Measurements from ENCODE around the gene ACAP3. TPM values are rescaled to one million over a fixed set of nuclear protein-coding genes. Genes with fewer than 3 reads are reported as not detected.
A peak's percentile ranks its signal among the peaks of the same experiment; 100 is the strongest.
"Not testable (repeated sequence)": the region's sequence is repeated elsewhere in the genome, so short reads cannot be mapped to it uniquely, and the experiment has no call there.

The ACAP3 gene
- total and polyA plus RNA-seq, 4 donors = 18.7 to 62.8 (median 37.8) TPM

DNA sequence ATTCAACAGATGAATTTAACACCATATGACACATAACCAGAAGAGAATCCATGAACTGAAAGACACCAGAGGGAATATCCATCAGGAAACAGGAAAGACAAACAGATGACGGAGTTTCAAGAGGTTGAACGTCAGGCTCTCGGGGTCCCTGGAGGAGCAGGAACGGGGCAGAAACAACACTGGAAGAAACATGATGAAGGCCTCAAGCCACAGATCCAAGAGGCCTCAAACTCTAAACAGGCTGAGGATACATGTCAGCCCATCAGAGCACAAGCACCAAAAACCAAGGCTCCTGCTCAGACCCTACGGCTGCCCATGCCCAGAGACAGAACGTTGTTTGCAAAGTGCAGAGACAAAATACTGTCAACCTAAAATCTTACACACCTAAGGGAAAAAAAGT, 9.7 kb upstream of the ACAP3 start:
- DNase-seq (no peak), ATAC-seq (ENCODE audit: insufficient read depth, low FRiP score) (no peak)
- Histone ChIP-seq H3K9me3 (ENCODE audit: control insufficient read depth in 4 of 4, insufficient read depth in 3 of 4, low read length in 3 of 4) (no peaks in the 10 kb centered on the region), H3K9ac (ENCODE audit: insufficient read depth in 1 of 2, low read length in 2 of 2) (no peak overlapping the region), H3K4me3 (no peak overlapping the region), H3K36me3 (ENCODE audit: control insufficient read depth in 4 of 4, insufficient read depth in 4 of 4, low read length in 4 of 4) (peaks cover 0 to 60% (median 19%) of the 10 kb centered on the region in 4 donors), H3K27me3 (ENCODE audit: control insufficient read depth in 3 of 3, insufficient read depth in 3 of 3, low read length in 2 of 3) (no peaks in the 10 kb centered on the region), H3K27ac (ENCODE audit: low read depth in 1 of 2, low read length in 1 of 2) (peak overlapping the region in 1 of 2 donors; percentile 35), H3K4me1 (ENCODE audit: control insufficient read depth in 5 of 5, insufficient read depth in 5 of 5, low read length in 5 of 5) (peaks cover 0 to 4% (median 0%) of the 10 kb centered on the region in 5 donors)
- 87 to 94% methylated on average over 6 of the region's 6 CpGs for WGBS, 2 donors
- no peak for TF ChIP-seq CTCF (IDR thresholded peaks at IDR 0.05; ENCODE audit: control extremely low read depth, extremely low read depth)

DNA sequence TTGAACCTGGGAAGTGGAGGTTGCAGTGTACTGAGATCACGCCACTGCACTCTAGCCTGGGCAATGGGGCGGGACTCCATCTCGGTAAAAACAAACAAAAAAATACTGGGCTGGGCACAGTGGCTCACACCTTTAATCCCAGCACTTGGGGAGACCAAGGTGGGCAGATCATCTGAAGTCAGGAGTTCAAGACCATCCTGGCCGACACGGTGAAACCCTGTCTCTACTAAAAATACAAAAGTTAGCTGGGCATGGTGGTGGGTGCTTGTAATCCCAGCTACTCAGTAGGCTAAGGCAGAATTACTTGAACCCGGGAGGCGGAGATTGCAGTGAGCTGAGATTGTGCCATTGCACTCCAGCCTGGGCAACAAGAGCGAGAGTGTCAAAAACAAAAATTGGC, 8.5 kb upstream of the ACAP3 start:
- H3K36me3 ChIP-seq (ENCODE audit: control insufficient read depth in 4 of 4, insufficient read depth in 4 of 4, low read length in 4 of 4) = peaks cover 0 to 65% (median 23%) of the 10 kb centered on the region in 4 donors
- not testable (repeated sequence) for H3K4me1 ChIP-seq (ENCODE audit: control insufficient read depth in 5 of 5, insufficient read depth in 5 of 5, low read length in 5 of 5); DNase-seq; ATAC-seq (ENCODE audit: insufficient read depth, low FRiP score); H3K4me3 ChIP-seq; H3K27me3 ChIP-seq (ENCODE audit: control insufficient read depth in 3 of 3, insufficient read depth in 3 of 3, low read length in 2 of 3); H3K9me3 ChIP-seq (ENCODE audit: control insufficient read depth in 4 of 4, insufficient read depth in 3 of 4, low read length in 3 of 4); H3K9ac ChIP-seq (ENCODE audit: insufficient read depth in 1 of 2, low read length in 2 of 2); H3K27ac ChIP-seq (ENCODE audit: low read depth in 1 of 2, low read length in 1 of 2)
- 93 to 97% methylated on average over 8 of the region's 8 CpGs for WGBS, 2 donors

DNA sequence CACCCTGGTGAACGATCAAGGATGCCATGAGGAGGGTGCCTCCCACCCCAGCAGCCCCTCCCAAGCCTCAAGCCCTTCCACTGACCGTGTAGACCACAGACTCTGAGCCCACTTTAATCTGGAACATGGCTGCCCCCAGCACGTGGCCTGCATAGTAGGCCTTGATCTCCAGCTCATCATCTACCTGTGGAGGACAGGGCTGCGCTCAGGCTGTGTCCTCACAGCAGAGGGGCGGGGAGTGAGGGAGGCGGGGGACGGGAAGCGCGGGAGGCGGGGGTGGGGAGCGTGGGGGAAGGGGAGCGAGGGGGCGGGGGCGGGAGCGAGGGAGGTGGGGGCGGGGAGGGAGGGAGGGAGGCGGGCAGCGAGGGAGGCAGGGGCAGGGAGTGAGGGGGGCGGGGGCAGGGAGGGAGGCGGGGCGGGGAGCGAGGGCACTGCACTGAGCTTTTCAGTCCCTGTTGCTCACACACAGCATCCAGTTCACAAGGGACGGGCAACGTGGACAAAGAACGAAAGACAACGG, 7.8 kb upstream of the ACAP3 start:
- H3K4me1 ChIP-seq (ENCODE audit: control insufficient read depth in 5 of 5, insufficient read depth in 5 of 5, low read length in 5 of 5) = no peaks in the 10 kb centered on the region
- no peak overlapping the region for H3K9ac ChIP-seq (ENCODE audit: insufficient read depth in 1 of 2, low read length in 2 of 2)
- H3K9me3 ChIP-seq (ENCODE audit: control insufficient read depth in 4 of 4, insufficient read depth in 3 of 4, low read length in 3 of 4) = no peaks in the 10 kb centered on the region
- no peak for TF ChIP-seq CTCF (IDR thresholded peaks at IDR 0.05; ENCODE audit: control extremely low read depth, extremely low read depth)
- no peak for ATAC-seq (ENCODE audit: insufficient read depth, low FRiP score)
- no peak for DNase-seq
- H3K27ac ChIP-seq (ENCODE audit: low read depth in 1 of 2, low read length in 1 of 2) = no peak overlapping the region
- WGBS, 2 donors = 80 to 88% methylated on average over 19 to 23 of the region's 26 CpGs
- no peak overlapping the region for H3K4me3 ChIP-seq
- peaks cover 0 to 67% (median 24%) of the 10 kb centered on the region in 4 donors for H3K36me3 ChIP-seq (ENCODE audit: control insufficient read depth in 4 of 4, insufficient read depth in 4 of 4, low read length in 4 of 4)
- no peaks in the 10 kb centered on the region for H3K27me3 ChIP-seq (ENCODE audit: control insufficient read depth in 3 of 3, insufficient read depth in 3 of 3, low read length in 2 of 3)

DNA sequence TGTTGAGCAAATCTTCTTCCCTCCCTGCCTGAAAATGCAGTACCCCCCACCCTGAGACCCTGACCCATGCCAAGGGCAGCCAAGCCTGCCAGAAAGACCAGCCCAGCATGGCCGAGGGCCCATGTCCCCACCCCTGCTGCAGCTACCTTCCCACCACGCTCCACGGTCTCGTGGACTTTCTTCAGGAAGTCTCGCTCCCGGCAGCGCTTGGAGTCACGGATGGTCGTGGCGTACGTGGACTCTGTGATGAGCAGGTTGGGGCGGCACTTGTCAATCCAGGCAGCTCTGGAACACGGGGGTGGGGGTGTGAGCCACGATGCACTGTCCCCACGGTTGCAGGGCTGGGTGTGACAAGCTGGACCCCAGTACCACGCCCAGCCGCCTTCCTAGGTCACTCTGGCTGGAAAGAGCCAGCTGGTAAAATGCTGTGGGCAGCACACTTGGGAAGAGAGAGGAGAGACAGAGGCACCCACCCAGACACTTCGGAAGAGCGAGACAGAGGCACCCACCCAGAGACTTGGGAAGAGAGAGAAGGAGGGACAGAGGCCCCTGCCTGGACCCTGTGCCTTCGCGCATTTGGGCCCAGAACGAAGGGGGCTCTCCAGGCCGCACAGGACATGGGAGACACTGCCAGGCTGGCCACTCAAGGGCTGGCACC, 7.1 kb upstream of the ACAP3 start:
- H3K27me3 ChIP-seq (ENCODE audit: control insufficient read depth in 3 of 3, insufficient read depth in 3 of 3, low read length in 2 of 3) = no peaks in the 10 kb centered on the region
- ATAC-seq (ENCODE audit: insufficient read depth, low FRiP score) (no peak), DNase-seq (no peak)
- peaks cover 0 to 67% (median 23%) of the 10 kb centered on the region in 4 donors for H3K36me3 ChIP-seq (ENCODE audit: control insufficient read depth in 4 of 4, insufficient read depth in 4 of 4, low read length in 4 of 4)
- H3K4me1 ChIP-seq (ENCODE audit: control insufficient read depth in 5 of 5, insufficient read depth in 5 of 5, low read length in 5 of 5) = peaks cover 0 to 5% (median 0%) of the 10 kb centered on the region in 5 donors
- H3K4me3 ChIP-seq = no peak overlapping the region
- no peak overlapping the region for H3K9ac ChIP-seq (ENCODE audit: insufficient read depth in 1 of 2, low read length in 2 of 2)
- WGBS, 2 donors = 93 to 94% methylated on average over 23 of the region's 23 CpGs
- H3K27ac ChIP-seq (ENCODE audit: low read depth in 1 of 2, low read length in 1 of 2) = no peak overlapping the region
- H3K9me3 ChIP-seq (ENCODE audit: control insufficient read depth in 4 of 4, insufficient read depth in 3 of 4, low read length in 3 of 4) = no peaks in the 10 kb centered on the region
- TF ChIP-seq CTCF (IDR thresholded peaks at IDR 0.05; ENCODE audit: control extremely low read depth, extremely low read depth) = no peak

Data from lung (tissue), 12 donors.